H1 (cell line): Measurements from ENCODE around the gene FTCDNL1. TPM values are rescaled to one million over a fixed set of nuclear protein-coding genes. Genes with fewer than 3 reads are reported as not detected.

Experiments
- CTCF ChIA-PET: fragments of 300-600 bp; sonication (Branson Sonifier 250); formaldehyde crosslinking; loops from one replicate; lab custom pipeline; 2021; ENCODE audit not compliant: partially characterized antibody; lab: Charles Lee
- POLR2A ChIA-PET: fragments of 300-600 bp; sonication (Branson Sonifier 250); formaldehyde crosslinking; loops from one replicate; lab custom pipeline; 2021; ENCODE audit warnings: inconsistent platforms; ENCODE audit not compliant: partially characterized antibody; lab: Charles Lee
- DNase-seq, 2 experiments: peaks; one replicate each; pipeline versions ENCODE4 v3.0.0 to v3.0.0-alpha.2; 2010 to 2022; ENCODE audit warnings: low spot score in 2 of 2, low read depth in 1 of 2, mixed read lengths in 1 of 2
- FAIRE-seq: peaks from 2 replicates; lab custom pipeline; 2011; peaks lifted over from hg19 to GRCh38; lab: Jason Lieb, UNC
- H2AFZ ChIP-seq: 2 replicates; pipeline ENCODE4 v1.8.1; 2012; ENCODE audit warnings: low read length, inconsistent platforms
- H2AK5ac ChIP-seq: 2 replicates; pipeline ENCODE4 v1.6.1; 2013; ENCODE audit warnings: low read depth, low read length
- H2BK120ac ChIP-seq: replicated peaks from 2 replicates; pipeline ENCODE3; 2013; ENCODE audit warnings: low read depth, low read length, inconsistent platforms
- H2BK12ac ChIP-seq: 2 replicates; pipeline ENCODE4 v1.6.1; 2013; ENCODE audit warnings: low read depth, low read length
- H2BK15ac ChIP-seq: 2 replicates; pipeline ENCODE4 v1.6.1; 2013; ENCODE audit warnings: low read length
- H2BK20ac ChIP-seq: 2 replicates; pipeline ENCODE4 v1.6.1; 2013; ENCODE audit warnings: low read length
- H2BK5ac ChIP-seq: 2 replicates; pipeline ENCODE4 v1.6.1; 2013; ENCODE audit warnings: low read depth, low read length
- H3K14ac ChIP-seq: 2 replicates; pipeline ENCODE4 v1.6.1; 2013; ENCODE audit warnings: inconsistent platforms; ENCODE audit not compliant: insufficient read length
- H3K18ac ChIP-seq: 2 replicates; pipeline ENCODE4 v1.6.1; 2013; ENCODE audit warnings: low read length; ENCODE audit errors: extremely low read depth
- H3K23ac ChIP-seq: 2 replicates; pipeline ENCODE4 v1.6.1; 2013; ENCODE audit warnings: inconsistent platforms; ENCODE audit not compliant: insufficient read length
- H3K23me2 ChIP-seq: 2 replicates; pipeline ENCODE4 v1.6.1; 2013; ENCODE audit warnings: low read depth, low read length
- H3K27ac ChIP-seq: 2 replicates; pipeline ENCODE4 v1.6.1; 2011; ENCODE audit warnings: low read depth, low read length, inconsistent platforms
- H3K27me3 ChIP-seq, 4 experiments: replicated peaks in 1 of 4; 1 replicate in 1 of 4; 2 replicates in 3 of 4; pipeline versions ENCODE4 v1.6.1 to v1.8.1; 2011 to 2013; ENCODE audit warnings: low read length in 3 of 4, mild to moderate bottlenecking in 3 of 4, inconsistent platforms in 2 of 4, mixed read lengths in 2 of 4, moderate library complexity in 1 of 4; ENCODE audit not compliant: control insufficient read depth in 3 of 4, insufficient read depth in 3 of 4; ENCODE audit errors: extremely low read depth in 1 of 4
- H3K36me3 ChIP-seq, 4 experiments: 2 replicates each; pipeline versions ENCODE4 v1.6.1 to v1.8.1; 2011 to 2013; ENCODE audit warnings: mild to moderate bottlenecking in 4 of 4, low read length in 3 of 4, moderate library complexity in 2 of 4, control low read depth in 1 of 4, inconsistent platforms in 1 of 4; ENCODE audit not compliant: insufficient read depth in 4 of 4, control insufficient read depth in 2 of 4
- H3K4ac ChIP-seq: replicated peaks from 2 replicates; pipeline ENCODE3; 2013; ENCODE audit warnings: low read length, low read depth, mixed read lengths, inconsistent platforms; ENCODE audit not compliant: insufficient read length
- H3K4me1 ChIP-seq, 4 experiments: replicated peaks in 1 of 4; 1 replicate in 1 of 4; 2 replicates in 3 of 4; pipeline versions ENCODE4 v1.6.1 to v1.8.1; 2011 to 2013; ENCODE audit warnings: low read length in 3 of 4, inconsistent platforms in 2 of 4, mixed read lengths in 1 of 4; ENCODE audit not compliant: insufficient read depth in 4 of 4, control insufficient read depth in 3 of 4
- H3K4me2 ChIP-seq, 2 experiments: 2 replicates each; pipeline versions ENCODE4 v1.6.1 to v1.8.1; 2011 to 2013; ENCODE audit warnings: low read depth in 2 of 2, low read length in 2 of 2, control low read depth in 1 of 2, inconsistent platforms in 1 of 2, mild to moderate bottlenecking in 1 of 2; ENCODE audit not compliant: insufficient read depth in 1 of 2
- H3K4me3 ChIP-seq, 4 experiments: fragments of 200-600, 300-600 bp in 1 of 4; sonication (generic), shearing (Covaris generic), sonication (Bioruptor Twin) in 1 of 4; 2 replicates each; pipeline versions ENCODE4 v1.5.1 to v1.8.1; 2011 to 2016; ENCODE audit warnings: low read length in 4 of 4, low read depth in 3 of 4, control low read depth in 2 of 4, inconsistent platforms in 2 of 4, mild to moderate bottlenecking in 2 of 4, mixed read lengths in 1 of 4, moderate library complexity in 1 of 4; ENCODE audit not compliant: insufficient read depth in 2 of 4; ENCODE audit errors: extremely low read depth in 1 of 4
- H3K56ac ChIP-seq: replicated peaks from 2 replicates; pipeline ENCODE3; 2013; ENCODE audit warnings: low read depth, mild to moderate bottlenecking, mixed read lengths, low read length, inconsistent platforms; ENCODE audit not compliant: insufficient read length
- H3K79me1 ChIP-seq: 2 replicates; pipeline ENCODE4 v1.6.1; 2013; ENCODE audit warnings: low read depth, low read length, control low read depth
- H3K79me2 ChIP-seq, 2 experiments: 2 replicates each; pipeline versions ENCODE4 v1.6.1 to v1.8.1; 2012 to 2013; ENCODE audit warnings: low read length in 2 of 2, mild to moderate bottlenecking in 2 of 2, inconsistent platforms in 1 of 2; ENCODE audit not compliant: insufficient read depth in 2 of 2, control insufficient read depth in 1 of 2
- H3K9ac ChIP-seq, 4 experiments: replicated peaks in 1 of 4; 1 replicate in 1 of 4; 2 replicates in 3 of 4; pipeline versions ENCODE4 v1.6.1 to v1.8.1; 2011 to 2013; ENCODE audit warnings: low read depth in 3 of 4, low read length in 3 of 4, control low read depth in 2 of 4, mild to moderate bottlenecking in 2 of 4, moderate library complexity in 2 of 4, inconsistent platforms in 1 of 4; ENCODE audit errors: extremely low read depth in 1 of 4
- H3K9me3 ChIP-seq, 2 experiments: 2 replicates each; pipeline versions ENCODE4 v1.6.1 to v1.8.1; 2012 to 2013; ENCODE audit warnings: mild to moderate bottlenecking in 2 of 2, moderate library complexity in 2 of 2, control low read depth in 1 of 2, inconsistent platforms in 1 of 2, low read depth in 1 of 2, low read length in 1 of 2, mixed read lengths in 1 of 2; ENCODE audit not compliant: insufficient read depth in 2 of 2
- H4K20me1 ChIP-seq, 2 experiments: replicated peaks in 1 of 2; 2 replicates each; pipeline versions ENCODE3 to v1.8.1; 2011 to 2013; ENCODE audit warnings: inconsistent platforms in 2 of 2, low read length in 2 of 2, mild to moderate bottlenecking in 1 of 2; ENCODE audit not compliant: insufficient read depth in 2 of 2, control insufficient read depth in 1 of 2
- H4K5ac ChIP-seq: 2 replicates; pipeline ENCODE4 v1.6.1; 2013; ENCODE audit warnings: low read length, low read depth, mixed read lengths, inconsistent platforms; ENCODE audit not compliant: insufficient read length
- H4K8ac ChIP-seq: 2 replicates; pipeline ENCODE4 v1.8.0; 2013; ENCODE audit warnings: mild to moderate bottlenecking, moderate library complexity, low read length, inconsistent platforms; ENCODE audit not compliant: insufficient read depth; ENCODE audit errors: extremely low read depth
- H4K91ac ChIP-seq: replicated peaks from 2 replicates; pipeline ENCODE3; 2013; ENCODE audit warnings: low read length, mixed read lengths, inconsistent platforms; ENCODE audit not compliant: insufficient read length
- POLR2A ChIP-seq, 2 experiments: IDR thresholded peaks; 1 replicate in 1 of 2; 2 replicates in 1 of 2; pipeline ENCODE4 v1.6.1; 2011; ENCODE audit warnings: low read depth in 2 of 2, low read length in 2 of 2, mild to moderate bottlenecking in 2 of 2; ENCODE audit errors: control extremely low read depth in 1 of 2
- RBBP5 ChIP-seq: IDR thresholded peaks from 2 replicates; pipeline ENCODE4 v1.7.1; 2012; ENCODE audit warnings: low read depth, mild to moderate bottlenecking, inconsistent platforms, low read length, moderate library complexity, borderline replicate concordance
- RFX5 ChIP-seq: IDR thresholded peaks from 2 replicates; pipeline ENCODE4 v1.6.1; 2011; ENCODE audit warnings: low read depth, low read length, improper control_type of control experiment, borderline replicate concordance
- SIN3A ChIP-seq, 2 experiments: IDR thresholded peaks in 1 of 2; conservative IDR thresholded peaks in 1 of 2; 2 replicates each; pipeline ENCODE4 v1.6.1; 2011 to 2012; ENCODE audit warnings: low read length in 2 of 2, improper control_type of control experiment in 1 of 2, low read depth in 1 of 2, mild to moderate bottlenecking in 1 of 2
- SP4 ChIP-seq: IDR thresholded peaks from 2 replicates; pipeline ENCODE4 v1.6.1; 2012; ENCODE audit warnings: low read length, inconsistent platforms
- SRF ChIP-seq: IDR thresholded peaks from 2 replicates; pipeline ENCODE4 v1.6.1; 2011; ENCODE audit warnings: mild to moderate bottlenecking, low read depth, low read length, moderate library complexity
- TAF1 ChIP-seq: IDR thresholded peaks from 2 replicates; pipeline ENCODE4 v1.6.1; 2011; ENCODE audit warnings: mild to moderate bottlenecking, low read depth, low read length
- YY1 ChIP-seq: IDR thresholded peaks from 2 replicates; pipeline ENCODE4 v1.6.1; 2011; ENCODE audit warnings: low read depth, mild to moderate bottlenecking, low read length
- WGBS, 2 experiments: shearing (Covaris generic) in 1 of 2; methylation state at CpG; one replicate each; pipeline versions ENCODE4 v1.1.6 to v1.1.7; 2013 to 2015; ENCODE audit warnings: low lambda C conversion rate in 2 of 2, mixed read lengths in 2 of 2, inconsistent platforms in 1 of 2, low coverage in 1 of 2, missing lambda C conversion rate in 1 of 2; ENCODE audit not compliant: insufficient replicate concordance in 2 of 2, insufficient coverage in 1 of 2, insufficient read length in 1 of 2; ENCODE audit errors: extremely low coverage in 1 of 2, missing lambda C conversion rate in 1 of 2; 5-methylcytosine and 5-hydroxymethylcytosine counted together
- polyA plus RNA-seq, 7 experiments: library from polyadenylated mRNA; depleted of rRNA in 3 of 7; stranded (reverse) in 5 of 7; unstranded in 2 of 7; fragments of >200 nt in 5 of 7; fragments of 200-250 nt in 2 of 7; gene quantifications; 1 replicate in 5 of 7; 2 replicates in 1 of 7; 4 replicates in 1 of 7; pipeline versions ENCODE4 v1.2.1 to v1.2.3, GENCODE V29; 2011 to 2013; ENCODE audit warnings: missing spikeins in 2 of 7, mixed read lengths in 2 of 7
- total RNA-seq: library from RNA; stranded (reverse); fragmentation: NEBNext Ultra II Directional; extraction: Animal tissue kit (Norgen Biotek cat#: 25700); gene quantifications from 2 replicates; pipeline ENCODE4 v1.2.1, GENCODE V29; 2021
- TF ChIP-seq, protein P1 (sequence below): IDR thresholded peaks from 2 replicates; pipeline ENCODE4 v1.6.1; 2012; ENCODE audit warnings: low read length, inconsistent platforms
- TF ChIP-seq, protein P2 (sequence below): IDR thresholded peaks from 2 replicates; pipeline ENCODE4 v1.6.1; 2012; ENCODE audit warnings: inconsistent platforms

FTCDNL1 gene
- total and polyA plus RNA-seq, 2 of the 8 experiments (the other 6 are each of a cell fraction or from before 2014, with no cell fraction given), result 0.41 to 0.97 TPM

DNA sequence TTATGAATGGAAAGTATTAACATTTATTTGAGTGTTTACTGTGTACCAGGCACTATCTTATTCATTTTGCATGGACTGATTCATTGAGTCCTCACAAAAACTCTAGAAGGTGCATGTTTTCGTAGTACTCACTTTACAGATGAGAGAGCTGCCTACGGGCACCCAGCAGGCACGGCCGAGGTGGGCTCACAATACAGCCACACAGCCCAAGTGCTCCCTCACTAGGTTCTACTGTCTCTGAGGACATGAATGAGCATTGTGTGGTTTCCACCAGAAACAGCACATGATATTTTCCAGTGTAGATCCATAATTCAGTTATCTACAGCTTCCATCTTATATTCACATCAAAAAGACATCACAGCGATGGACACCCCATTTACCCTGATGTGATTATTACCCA is 101.4 kb downstream of the FTCDNL1 start:
- no peak overlapping the region for H2BK5ac ChIP-seq
- no peak for FAIRE-seq
- H3K4me1 ChIP-seq, result peaks cover 0 to 10% (median 4%) of the 10 kb centered on the region in 4 experiments; a peak in 2 of 7 replicates
- H3K27ac ChIP-seq, result no peak overlapping the region
- no peak for DNase-seq
- ChIA-PET POLR2A (interaction anchor here (0.6 kb wide), 1 partner anchor 101 kb away, joined by 3 read pairs; no protein-coding TSS in a partner anchor), CTCF (interaction anchor here (0.9 to 9.3 kb wide), 4 partner anchors 10 to 45 kb away, joined by 3 to 82 read pairs (median 6); no protein-coding TSS in a partner anchor)
- H2BK20ac ChIP-seq, result no peak overlapping the region
- H3K14ac ChIP-seq, result no peak overlapping the region
- no peaks in the 10 kb centered on the region for H3K23me2 ChIP-seq
- no peak overlapping the region for H3K9ac ChIP-seq
- H4K20me1 ChIP-seq, result no peaks in the 10 kb centered on the region
- H3K4me3 ChIP-seq, result no peak overlapping the region
- WGBS, 2 experiments, result 96% methylated on average over 5 of the region's 5 CpGs; no CpG with 5 or more reads in 1 of the 2 experiments
- H3K23ac ChIP-seq, result no peak overlapping the region
- no peak overlapping the region for H2BK15ac ChIP-seq
- H2BK120ac ChIP-seq, result no peak overlapping the region
- no peaks in the 10 kb centered on the region for H3K36me3 ChIP-seq
- no peaks in the 10 kb centered on the region for H3K27me3 ChIP-seq
- H3K4ac ChIP-seq, result no peak overlapping the region
- no peak for TF ChIP-seq RBBP5
- no peak for TF ChIP-seq YY1
- no peak for TF ChIP-seq SP4
- TF ChIP-seq RFX5, result no peak
- TF ChIP-seq SRF, result no peak
- no peak for TF ChIP-seq SIN3A (conservative IDR thresholded peaks at IDR 0.05 in 1 of 2, IDR thresholded peaks at IDR 0.05 in 1 of 2; ENCODE audit: low read depth in 1 of 2, low read length in 2 of 2)
- TF ChIP-seq, protein P1, sequence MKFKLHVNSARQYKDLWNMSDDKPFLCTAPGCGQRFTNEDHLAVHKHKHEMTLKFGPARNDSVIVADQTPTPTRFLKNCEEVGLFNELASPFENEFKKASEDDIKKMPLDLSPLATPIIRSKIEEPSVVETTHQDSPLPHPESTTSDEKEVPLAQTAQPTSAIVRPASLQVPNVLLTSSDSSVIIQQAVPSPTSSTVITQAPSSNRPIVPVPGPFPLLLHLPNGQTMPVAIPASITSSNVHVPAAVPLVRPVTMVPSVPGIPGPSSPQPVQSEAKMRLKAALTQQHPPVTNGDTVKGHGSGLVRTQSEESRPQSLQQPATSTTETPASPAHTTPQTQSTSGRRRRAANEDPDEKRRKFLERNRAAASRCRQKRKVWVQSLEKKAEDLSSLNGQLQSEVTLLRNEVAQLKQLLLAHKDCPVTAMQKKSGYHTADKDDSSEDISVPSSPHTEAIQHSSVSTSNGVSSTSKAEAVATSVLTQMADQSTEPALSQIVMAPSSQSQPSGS, result no peak
- TF ChIP-seq, protein P2, sequence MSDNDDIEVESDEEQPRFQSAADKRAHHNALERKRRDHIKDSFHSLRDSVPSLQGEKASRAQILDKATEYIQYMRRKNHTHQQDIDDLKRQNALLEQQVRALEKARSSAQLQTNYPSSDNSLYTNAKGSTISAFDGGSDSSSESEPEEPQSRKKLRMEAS, result no peak
- TF ChIP-seq TAF1, result no peak
- no peak for TF ChIP-seq POLR2A (IDR thresholded peaks at IDR 0.05; ENCODE audit: control extremely low read depth in 1 of 2, low read depth in 2 of 2, low read length in 2 of 2)
- no peak overlapping the region for H2BK12ac ChIP-seq
- no peak overlapping the region for H2AK5ac ChIP-seq
- H3K18ac ChIP-seq, result no peak overlapping the region
- no peak overlapping the region for H4K8ac ChIP-seq
- H3K79me2 ChIP-seq, result no peaks in the 10 kb centered on the region
- H4K5ac ChIP-seq, result no peak overlapping the region
- no peaks in the 10 kb centered on the region for H3K79me1 ChIP-seq
- H4K91ac ChIP-seq, result no peak overlapping the region
- H3K56ac ChIP-seq, result no peak overlapping the region
- H3K4me2 ChIP-seq, result no peak overlapping the region
- H3K9me3 ChIP-seq, result peaks cover 7 to 11% of the 10 kb centered on the region in 2 experiments
- no peak overlapping the region for H2AFZ ChIP-seq
